Psoas muscle (tissue), 8 donors: ENCODE results near the gene MESP1. TPM values are rescaled to one million over a fixed set of nuclear protein-coding genes. Genes with fewer than 3 reads are reported as not detected.

Experiments used
- ATAC-seq, 4 donors: fragments of 200-7000 bp; cut with Tn5 transposase; one replicate each; pipeline ENCODE4 v1.9.1; 2020; ENCODE audit warnings: moderate library complexity in 3 of 4, mild to moderate bottlenecking in 2 of 4
- DNase-seq, 2 donors: peaks; one replicate each; pipeline ENCODE4 v3.0.0-alpha.2; 2020
- H3K27ac ChIP-seq: fragments of 200-600 bp; one replicate; pipeline ENCODE4 v1.8.0; 2022
- H3K27me3 ChIP-seq, 3 donors: fragments of 200-600 bp in 1 of 3; one replicate each; pipeline versions ENCODE4 v1.6.1 to v1.8.0; 2013 to 2022; ENCODE audit warnings: low read length in 2 of 3, mild to moderate bottlenecking in 2 of 3, moderate library complexity in 1 of 3; ENCODE audit not compliant: insufficient read depth in 3 of 3
- H3K36me3 ChIP-seq, 2 donors: fragments of 200-600 bp in 1 of 2; one replicate each; pipeline versions ENCODE4 v1.6.1 to v1.8.0; 2013 to 2022; ENCODE audit warnings: low read depth in 1 of 2, mild to moderate bottlenecking in 1 of 2, moderate library complexity in 1 of 2; ENCODE audit not compliant: insufficient read depth in 1 of 2
- H3K4me1 ChIP-seq: fragments of 200-600 bp; one replicate; pipeline ENCODE4 v1.8.0; 2022
- H3K4me3 ChIP-seq: fragments of 200-600 bp; one replicate; pipeline ENCODE4 v1.8.0; 2022; ENCODE audit warnings: mild to moderate bottlenecking
- H3K9me3 ChIP-seq: fragments of 200-600 bp; one replicate; pipeline ENCODE4 v1.8.0; 2022
- WGBS, 3 donors: extraction: QIAGEN DNeasy Blood & Tissue Kit; methylation state at CpG; one replicate each; pipeline versions ENCODE4 v1.1.6 to v1.1.7; 2013; 5-methylcytosine and 5-hydroxymethylcytosine counted together
- intact Hi-C, 2 donors: fragments of 100-400 bp; cut with DNase I; formaldehyde crosslinking; loops; one replicate each; pipeline versions ENCODE4 v1.11.0 to v1.14.2; 2022
- polyA plus RNA-seq, 3 donors: library from polyadenylated mRNA; stranded (reverse); fragments of 200-250 nt; gene quantifications; one replicate each; pipeline ENCODE4 v1.2.3, GENCODE V29; 2013
- total RNA-seq, 4 donors: library from RNA; stranded (reverse); fragmentation: NEBNext Ultra II Directional in 2 of 4; extraction: Animal tissue kit (Norgen Biotek cat#: 25700) in 2 of 4; gene quantifications; one replicate each; pipeline versions ENCODE4 v1.2.1 to v1.2.4, GENCODE V29; 2021 to 2023
- TF ChIP-seq, protein P1 (sequence below): fragments of 200-600 bp; IDR thresholded peaks from one replicate; pipeline ENCODE4 v1.8.0; 2022; ENCODE audit warnings: antibody characterized with exemption
- donor health status: healthy with polysubstance abuse.
- donor health status: DM: no; HTN: no; CAD: no; lungs with moderate emphysema.
- donor health status: Bipolar disorder and iron deficiency.
- donor health status: healthy.
- donor health status: DM: yes; HTN: yes; CAD: no.
- donor health status: DM: no; HTN: no; CAD: no.
- donor health status: DM: no; HTN: no; CAD: no.
- donor health status: DM: yes; HTN: yes; CAD: no.

The MESP1 gene
- total and polyA plus RNA-seq, 7 donors, result 2.5 to 33.6 (median 11.7) TPM

DNA sequence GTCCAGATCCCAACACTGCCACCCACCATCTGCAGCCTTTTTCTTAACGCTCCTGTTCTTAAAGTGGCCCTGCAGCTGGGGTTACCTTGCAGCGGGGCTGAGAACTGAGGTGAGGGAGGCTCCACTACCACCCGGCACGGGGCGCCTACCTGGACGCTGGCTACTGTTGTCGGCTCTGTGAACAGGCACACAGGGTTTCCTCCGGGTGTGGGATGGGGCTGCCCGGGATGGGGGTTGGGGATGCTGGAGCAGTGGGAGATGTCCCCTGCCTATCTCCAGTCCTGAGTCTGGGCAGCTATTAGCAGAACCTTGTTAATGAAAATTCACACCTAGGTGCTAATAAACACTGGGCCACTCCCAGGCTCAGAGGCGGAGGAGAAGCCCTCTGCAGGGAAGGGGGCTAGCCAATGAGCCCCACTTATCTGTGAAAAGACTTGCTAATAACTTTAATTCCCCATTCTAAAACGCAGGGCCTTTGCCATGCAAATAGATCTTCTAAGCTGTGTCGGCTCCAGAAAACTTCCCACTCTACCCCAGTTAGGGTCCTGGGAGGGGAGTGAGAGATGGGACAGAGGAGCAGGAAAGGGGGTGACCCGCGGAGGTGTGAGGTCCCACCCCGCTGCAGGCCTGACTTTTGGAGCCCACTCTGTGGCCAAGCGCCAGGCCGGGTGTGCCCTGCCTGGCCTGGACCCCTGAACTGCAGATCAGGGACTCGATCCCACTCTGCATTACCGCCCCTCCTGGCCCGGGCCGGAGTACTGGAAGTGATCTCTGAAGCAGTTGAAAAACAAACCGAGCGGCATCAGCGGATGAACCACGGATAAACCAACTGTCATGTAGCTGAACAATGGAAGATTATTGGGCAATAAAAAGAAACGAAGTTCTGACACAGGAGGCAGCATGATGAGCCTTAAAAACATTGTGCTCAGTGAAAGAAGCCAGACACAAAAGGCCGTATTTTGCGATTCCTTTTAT lies 3.1 kb downstream of the MESP1 start:
- 57 to 61% (median 59%) methylated on average over 28 of the region's 28 CpGs for WGBS, 3 donors
- H3K27me3 ChIP-seq, result peaks cover 0 to 3% (median 0%) of the 10 kb centered on the region in 3 donors
- no peak overlapping the region for H3K27ac ChIP-seq
- no peak for ATAC-seq
- peaks cover 6% of the 10 kb centered on the region for H3K4me1 ChIP-seq
- H3K4me3 ChIP-seq, result no peak overlapping the region
- TF ChIP-seq, protein P1, sequence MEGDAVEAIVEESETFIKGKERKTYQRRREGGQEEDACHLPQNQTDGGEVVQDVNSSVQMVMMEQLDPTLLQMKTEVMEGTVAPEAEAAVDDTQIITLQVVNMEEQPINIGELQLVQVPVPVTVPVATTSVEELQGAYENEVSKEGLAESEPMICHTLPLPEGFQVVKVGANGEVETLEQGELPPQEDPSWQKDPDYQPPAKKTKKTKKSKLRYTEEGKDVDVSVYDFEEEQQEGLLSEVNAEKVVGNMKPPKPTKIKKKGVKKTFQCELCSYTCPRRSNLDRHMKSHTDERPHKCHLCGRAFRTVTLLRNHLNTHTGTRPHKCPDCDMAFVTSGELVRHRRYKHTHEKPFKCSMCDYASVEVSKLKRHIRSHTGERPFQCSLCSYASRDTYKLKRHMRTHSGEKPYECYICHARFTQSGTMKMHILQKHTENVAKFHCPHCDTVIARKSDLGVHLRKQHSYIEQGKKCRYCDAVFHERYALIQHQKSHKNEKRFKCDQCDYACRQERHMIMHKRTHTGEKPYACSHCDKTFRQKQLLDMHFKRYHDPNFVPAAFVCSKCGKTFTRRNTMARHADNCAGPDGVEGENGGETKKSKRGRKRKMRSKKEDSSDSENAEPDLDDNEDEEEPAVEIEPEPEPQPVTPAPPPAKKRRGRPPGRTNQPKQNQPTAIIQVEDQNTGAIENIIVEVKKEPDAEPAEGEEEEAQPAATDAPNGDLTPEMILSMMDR, result no peak
- intact Hi-C loops, result loop anchor here (10.0 kb wide), 2 partner anchors 347 to 477 kb away; no protein-coding TSS in a partner anchor
- no peak for DNase-seq
- H3K9me3 ChIP-seq, result no peaks in the 10 kb centered on the region
- H3K36me3 ChIP-seq, result no peaks in the 10 kb centered on the region

DNA sequence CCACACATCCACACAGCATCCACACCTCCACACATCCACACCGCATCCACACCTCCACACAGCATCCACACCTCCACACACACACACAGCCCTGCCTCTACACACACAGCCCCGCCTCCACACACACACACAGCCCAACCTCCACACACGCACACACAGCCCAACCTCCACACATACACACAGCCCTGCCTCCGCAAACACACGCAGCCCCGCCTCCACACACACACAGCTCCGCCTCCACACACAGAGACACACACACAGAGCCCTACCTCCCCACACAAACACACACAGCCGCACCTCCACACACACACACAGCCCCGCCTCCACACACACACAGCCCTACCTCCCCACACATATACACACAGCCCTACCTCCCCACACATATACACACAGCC lies 4.7 kb downstream of the MESP1 start:
- Histone ChIP-seq H3K4me1 (peaks cover 6% of the 10 kb centered on the region), H3K9me3 (no peaks in the 10 kb centered on the region), H3K36me3 (no peaks in the 10 kb centered on the region), H3K27ac (no peak overlapping the region), H3K27me3 (peaks cover 0 to 3% (median 0%) of the 10 kb centered on the region in 3 donors), H3K4me3 (no peak overlapping the region)
- intact Hi-C loops, result loop anchor here (10.0 kb wide), 2 partner anchors 348 to 478 kb away; no protein-coding TSS in a partner anchor
- WGBS, 3 donors, result 74 to 84% (median 83%) methylated on average over 9 of the region's 9 CpGs
- DNase-seq (no peak), ATAC-seq (no peak)
- TF ChIP-seq, protein P1, result no peak

DNA sequence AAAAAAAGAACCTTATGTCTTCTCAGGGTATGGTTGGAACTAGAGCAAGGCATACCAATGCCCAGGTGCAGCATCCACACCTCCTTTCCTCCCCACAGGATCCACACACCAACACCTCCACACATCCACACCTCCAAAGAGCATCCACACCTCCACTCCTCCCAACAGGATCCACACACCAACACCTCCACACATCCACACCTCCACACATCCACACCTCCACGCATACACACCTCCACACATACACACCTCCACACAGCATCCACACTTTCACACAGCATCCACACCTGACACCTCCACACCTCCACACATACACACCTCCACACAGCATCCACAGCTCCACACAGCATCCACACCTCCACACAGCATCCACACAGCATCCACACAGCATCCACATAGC lies 5.3 kb downstream of the MESP1 start:
- ATAC-seq (no peak), DNase-seq (no peak)
- TF ChIP-seq, protein P1, result no peak
- H3K9me3 ChIP-seq, result no peaks in the 10 kb centered on the region
- 38 to 90% (median 54%) methylated on average over 1 of the region's 1 CpG for WGBS, 3 donors
- intact Hi-C loops, result loop anchor here (10.0 kb wide), 2 partner anchors 349 to 479 kb away; no protein-coding TSS in a partner anchor
- H3K36me3 ChIP-seq, result no peaks in the 10 kb centered on the region
- no peak overlapping the region for H3K27ac ChIP-seq
- peaks cover 6% of the 10 kb centered on the region for H3K4me1 ChIP-seq
- H3K27me3 ChIP-seq, result peaks cover 0 to 3% (median 0%) of the 10 kb centered on the region in 3 donors
- no peak overlapping the region for H3K4me3 ChIP-seq

DNA sequence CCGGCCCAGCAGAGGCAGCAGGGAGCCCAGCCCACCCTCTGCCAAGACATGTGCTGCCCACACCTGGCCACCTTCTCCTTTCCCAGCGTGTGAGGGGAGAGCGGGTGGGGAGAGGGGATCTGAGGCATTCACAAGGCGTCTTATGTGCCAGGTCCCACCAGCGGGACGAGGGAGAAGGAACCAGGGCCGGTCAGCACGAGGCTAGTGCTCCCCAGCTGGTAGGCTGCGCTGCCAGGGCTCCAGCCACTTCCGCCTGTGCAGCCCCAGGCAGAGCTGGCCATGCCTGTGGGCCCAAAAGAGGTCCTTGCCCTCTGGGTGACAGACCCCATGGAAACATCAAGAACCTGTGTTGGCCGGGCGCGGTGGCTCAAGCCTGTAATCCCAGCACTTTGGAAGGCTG lies 5.9 kb downstream of the MESP1 start:
- 72 to 80% (median 78%) methylated on average over 11 to 13 of the region's 13 CpGs for WGBS, 3 donors
- intact Hi-C loops, result loop anchor here (10.0 kb wide), 2 partner anchors 350 to 480 kb away; no protein-coding TSS in a partner anchor
- Histone ChIP-seq H3K27ac (no peak overlapping the region), H3K9me3 (no peaks in the 10 kb centered on the region), H3K4me1 (peaks cover 6% of the 10 kb centered on the region), H3K27me3 (peaks cover 0 to 3% (median 0%) of the 10 kb centered on the region in 3 donors), H3K4me3 (no peak overlapping the region), H3K36me3 (no peaks in the 10 kb centered on the region)
- TF ChIP-seq, protein P1, result no peak
- DNase-seq, result no peak
- ATAC-seq, result no peak
